PFSK-1 (cell line): Measurements from ENCODE around the gene ELL2.

Source experiments
- FOXP2 ChIP-seq: optimal IDR thresholded peaks from 2 replicates; pipeline ENCODE3; 2011; ENCODE audit warnings: borderline replicate concordance, control low read depth, inconsistent platforms; ENCODE audit not compliant: insufficient read depth; ENCODE audit errors: extremely low read length, extremely low read depth
- POLR2AphosphoS5 ChIP-seq: IDR thresholded peaks from 2 replicates; pipeline ENCODE4 v1.6.1; 2012; ENCODE audit warnings: low read depth, mild to moderate bottlenecking, control low read depth, low read length, moderate library complexity
- SIN3A ChIP-seq: IDR thresholded peaks from 2 replicates; pipeline ENCODE4 v1.6.1; 2012; ENCODE audit warnings: mild to moderate bottlenecking, low read length, moderate library complexity, borderline replicate concordance; ENCODE audit not compliant: insufficient read depth
- TAF1 ChIP-seq: IDR thresholded peaks from 2 replicates; pipeline ENCODE4 v1.6.1; 2012; ENCODE audit warnings: low read length, control low read depth, borderline replicate concordance; ENCODE audit not compliant: insufficient read depth
- TF ChIP-seq, protein P1 (sequence below), 2 experiments: IDR thresholded peaks; 2 replicates each; pipeline versions ENCODE4 v1.6.1 to v1.8.0; 2011 to 2012; ENCODE audit warnings: low read depth in 2 of 2, low read length in 2 of 2, control low read depth in 1 of 2, inconsistent platforms in 1 of 2, mild to moderate bottlenecking in 1 of 2, moderate library complexity in 1 of 2; ENCODE audit not compliant: insufficient read depth in 1 of 2

ELL2 gene

DNA sequence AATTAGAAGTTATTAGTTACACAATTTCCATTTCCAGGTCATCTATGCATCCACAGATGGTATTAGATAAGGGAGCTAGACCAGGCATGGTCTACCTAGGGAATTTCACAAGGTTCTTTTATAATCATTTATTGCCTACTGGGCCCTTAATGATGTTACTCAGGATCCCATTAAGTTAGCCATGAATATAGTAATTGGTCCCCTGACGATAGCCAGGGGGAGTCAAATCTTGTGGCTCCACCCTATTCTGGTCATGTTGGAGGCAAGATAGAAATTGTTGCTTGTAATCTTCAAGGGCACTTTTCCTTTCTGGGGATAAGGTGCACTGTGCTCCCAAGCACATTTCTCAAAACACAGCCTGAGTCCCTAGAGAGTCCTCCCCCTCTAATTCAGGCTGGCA lies 14.1 kb upstream of the ELL2 start:
- no peak for TF ChIP-seq FOXP2
- no peak for TF ChIP-seq TAF1
- TF ChIP-seq SIN3A: no peak
- TF ChIP-seq, protein P1, sequence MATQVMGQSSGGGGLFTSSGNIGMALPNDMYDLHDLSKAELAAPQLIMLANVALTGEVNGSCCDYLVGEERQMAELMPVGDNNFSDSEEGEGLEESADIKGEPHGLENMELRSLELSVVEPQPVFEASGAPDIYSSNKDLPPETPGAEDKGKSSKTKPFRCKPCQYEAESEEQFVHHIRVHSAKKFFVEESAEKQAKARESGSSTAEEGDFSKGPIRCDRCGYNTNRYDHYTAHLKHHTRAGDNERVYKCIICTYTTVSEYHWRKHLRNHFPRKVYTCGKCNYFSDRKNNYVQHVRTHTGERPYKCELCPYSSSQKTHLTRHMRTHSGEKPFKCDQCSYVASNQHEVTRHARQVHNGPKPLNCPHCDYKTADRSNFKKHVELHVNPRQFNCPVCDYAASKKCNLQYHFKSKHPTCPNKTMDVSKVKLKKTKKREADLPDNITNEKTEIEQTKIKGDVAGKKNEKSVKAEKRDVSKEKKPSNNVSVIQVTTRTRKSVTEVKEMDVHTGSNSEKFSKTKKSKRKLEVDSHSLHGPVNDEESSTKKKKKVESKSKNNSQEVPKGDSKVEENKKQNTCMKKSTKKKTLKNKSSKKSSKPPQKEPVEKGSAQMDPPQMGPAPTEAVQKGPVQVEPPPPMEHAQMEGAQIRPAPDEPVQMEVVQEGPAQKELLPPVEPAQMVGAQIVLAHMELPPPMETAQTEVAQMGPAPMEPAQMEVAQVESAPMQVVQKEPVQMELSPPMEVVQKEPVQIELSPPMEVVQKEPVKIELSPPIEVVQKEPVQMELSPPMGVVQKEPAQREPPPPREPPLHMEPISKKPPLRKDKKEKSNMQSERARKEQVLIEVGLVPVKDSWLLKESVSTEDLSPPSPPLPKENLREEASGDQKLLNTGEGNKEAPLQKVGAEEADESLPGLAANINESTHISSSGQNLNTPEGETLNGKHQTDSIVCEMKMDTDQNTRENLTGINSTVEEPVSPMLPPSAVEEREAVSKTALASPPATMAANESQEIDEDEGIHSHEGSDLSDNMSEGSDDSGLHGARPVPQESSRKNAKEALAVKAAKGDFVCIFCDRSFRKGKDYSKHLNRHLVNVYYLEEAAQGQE (IDR thresholded peaks at IDR 0.05; ENCODE audit: insufficient read depth in 1 of 2, low read depth in 2 of 2, low read length in 2 of 2): no peak
- no peak for TF ChIP-seq POLR2AphosphoS5

DNA sequence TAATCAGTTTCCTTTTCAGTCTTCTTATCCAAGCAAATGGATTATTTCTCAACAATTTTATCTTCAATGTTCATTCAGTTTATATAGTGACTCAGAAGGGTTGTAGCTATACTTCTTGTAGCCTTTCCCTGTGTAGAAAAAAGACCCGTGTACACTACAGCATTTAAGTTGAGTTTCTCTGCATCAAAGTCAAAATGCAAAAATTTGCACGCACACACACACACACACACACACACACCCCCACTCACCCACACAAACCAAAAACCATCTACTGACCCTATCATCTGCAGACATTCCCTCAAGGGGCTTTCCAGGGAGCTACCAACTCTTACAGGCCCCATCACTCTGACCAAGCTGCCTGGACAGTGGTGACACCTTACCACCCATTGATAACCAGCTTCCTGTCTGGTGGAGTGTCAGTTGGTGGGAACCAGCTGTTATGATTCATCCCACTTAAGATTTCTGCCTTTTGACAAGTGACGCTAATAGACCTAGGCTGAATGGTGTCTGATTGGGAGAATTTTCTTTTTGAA lies 12.2 kb upstream of the ELL2 start:
- no peak for TF ChIP-seq POLR2AphosphoS5
- TF ChIP-seq SIN3A: no peak
- TF ChIP-seq, protein P1 (IDR thresholded peaks at IDR 0.05; ENCODE audit: insufficient read depth in 1 of 2, low read depth in 2 of 2, low read length in 2 of 2): no peak
- TF ChIP-seq FOXP2: no peak
- TF ChIP-seq TAF1: no peak

DNA sequence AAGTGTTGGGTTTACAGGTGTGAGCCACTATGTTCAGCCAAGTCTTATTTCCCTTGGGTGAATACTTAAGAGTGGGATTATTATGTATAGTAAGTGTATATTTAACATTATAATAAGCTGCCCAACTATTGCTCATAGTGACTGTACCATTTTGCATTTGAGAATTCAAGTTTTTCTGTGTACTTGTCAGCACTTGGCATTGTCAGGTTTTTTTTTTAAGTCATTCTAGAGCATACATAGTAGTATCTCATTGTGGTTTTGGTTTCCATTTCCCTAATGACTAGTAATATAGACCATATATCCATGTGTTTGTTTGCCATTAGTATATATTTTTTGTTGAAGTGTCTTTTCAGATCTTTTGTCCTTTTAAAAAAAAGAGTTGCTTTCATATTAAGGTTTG lies 10.5 kb upstream of the ELL2 start:
- no peak for TF ChIP-seq SIN3A
- TF ChIP-seq TAF1: no peak
- no peak for TF ChIP-seq FOXP2
- TF ChIP-seq POLR2AphosphoS5: no peak
- TF ChIP-seq, protein P1 (IDR thresholded peaks at IDR 0.05; ENCODE audit: insufficient read depth in 1 of 2, low read depth in 2 of 2, low read length in 2 of 2): no peak

- no peak for TF ChIP-seq POLR2AphosphoS5
- TF ChIP-seq SIN3A: no peak
- no peak for TF ChIP-seq FOXP2
- TF ChIP-seq, protein P1 (IDR thresholded peaks at IDR 0.05; ENCODE audit: insufficient read depth in 1 of 2, low read depth in 2 of 2, low read length in 2 of 2): no peak
- TF ChIP-seq TAF1: no peak
Measured at GRCh38 chr5:95970359-95970704, 8.7 kb upstream of the ELL2 start.

DNA sequence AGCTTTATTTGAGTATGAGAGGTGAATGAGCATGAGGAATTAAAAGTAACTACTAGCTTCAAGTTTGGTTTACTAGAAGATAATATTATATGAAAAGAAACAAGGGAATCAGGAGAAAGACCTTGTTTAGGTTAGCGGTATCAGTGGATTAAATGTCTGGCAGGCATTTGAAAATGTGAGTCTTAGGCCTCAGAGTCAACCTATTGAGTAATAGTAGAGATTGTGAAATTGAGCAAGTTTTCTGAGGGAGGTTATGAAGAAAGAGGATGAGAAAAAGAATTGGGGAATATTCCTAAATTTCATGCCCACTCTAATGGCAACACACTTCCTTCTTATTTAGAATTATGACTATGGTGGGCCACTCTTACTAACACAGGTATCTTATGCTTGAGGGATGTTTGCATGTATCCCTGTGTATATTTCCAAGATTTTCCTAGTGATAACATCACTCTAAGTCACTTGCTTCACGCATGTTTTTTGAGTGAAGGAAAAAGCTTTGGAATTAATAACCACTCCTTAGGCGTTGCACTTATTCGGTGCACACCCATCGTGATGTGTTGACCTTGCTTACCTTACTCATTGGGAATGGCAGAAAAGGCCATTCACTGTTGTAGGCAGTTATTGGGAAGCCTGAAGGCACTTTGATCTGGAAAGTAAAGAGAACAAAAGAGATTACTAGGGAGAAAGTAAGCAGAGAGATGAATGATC lies 8.2 kb upstream of the ELL2 start:
- TF ChIP-seq TAF1 (no peak), SIN3A (no peak), FOXP2 (no peak), POLR2AphosphoS5 (no peak)
- TF ChIP-seq, protein P1 (IDR thresholded peaks at IDR 0.05; ENCODE audit: insufficient read depth in 1 of 2, low read depth in 2 of 2, low read length in 2 of 2): no peak
